HUES6 (cell line): ENCODE results near the gene OVCH1.
"Not testable (repeated sequence)": the region's sequence is repeated elsewhere in the genome, so short reads cannot be mapped to it uniquely, and the experiment has no call there.

Experiments
- H3K27ac ChIP-seq: 2 replicates; pipeline ENCODE4 v1.7.0; 2013; ENCODE audit warnings: low read depth, mild to moderate bottlenecking, low read length, inconsistent platforms
- H3K27me3 ChIP-seq: 2 replicates; pipeline ENCODE4 v1.6.1; 2013; ENCODE audit warnings: low read length; ENCODE audit not compliant: control insufficient read depth, insufficient read depth
- H3K36me3 ChIP-seq: 2 replicates; pipeline ENCODE4 v1.6.1; 2013; ENCODE audit warnings: low read length; ENCODE audit not compliant: control insufficient read depth, insufficient read depth
- H3K4me1 ChIP-seq: 2 replicates; pipeline ENCODE4 v1.6.1; 2013; ENCODE audit warnings: low read length; ENCODE audit not compliant: control insufficient read depth, insufficient read depth
- H3K4me3 ChIP-seq: 2 replicates; pipeline ENCODE4 v1.5.1; 2013; ENCODE audit warnings: low read depth, low read length
- H3K9ac ChIP-seq: one replicate; pipeline ENCODE4 v1.6.1; 2013; ENCODE audit warnings: mild to moderate bottlenecking, low read length
- H3K9me3 ChIP-seq: 2 replicates; pipeline ENCODE4 v1.6.1; 2013; ENCODE audit warnings: low read depth, low read length; ENCODE audit not compliant: control insufficient read depth, insufficient read depth

The OVCH1 gene

GRCh38 chr12:29415111-29415510 lies 82.4 kb downstream of the OVCH1 start:
- no peak overlapping the region for H3K9ac ChIP-seq
- no peaks in the 10 kb centered on the region for H3K27me3 ChIP-seq
- no peak overlapping the region for H3K4me3 ChIP-seq
- no peaks in the 10 kb centered on the region for H3K36me3 ChIP-seq
- no peak overlapping the region for H3K27ac ChIP-seq
- H3K9me3 ChIP-seq: peaks cover 9% of the 10 kb centered on the region
- H3K4me1 ChIP-seq: no peaks in the 10 kb centered on the region

GRCh38 chr12:29414368-29414767 lies 83.1 kb downstream of the OVCH1 start:
- no peaks in the 10 kb centered on the region for H3K27me3 ChIP-seq
- peaks cover 9% of the 10 kb centered on the region for H3K9me3 ChIP-seq
- H3K4me1 ChIP-seq: no peaks in the 10 kb centered on the region
- H3K9ac ChIP-seq: no peak overlapping the region
- no peak overlapping the region for H3K4me3 ChIP-seq
- H3K36me3 ChIP-seq: no peaks in the 10 kb centered on the region
- no peak overlapping the region for H3K27ac ChIP-seq

GRCh38 chr12:29405561-29405960 lies 91.9 kb downstream of the OVCH1 start:
- Histone ChIP-seq H3K9me3 (no peaks in the 10 kb centered on the region), H3K27ac (no peak overlapping the region), H3K4me1 (no peaks in the 10 kb centered on the region), H3K36me3 (no peaks in the 10 kb centered on the region), H3K9ac (no peak overlapping the region), H3K4me3 (no peak overlapping the region), H3K27me3 (no peaks in the 10 kb centered on the region)

- Histone ChIP-seq H3K9ac (no peak overlapping the region), H3K4me3 (no peak overlapping the region), H3K27me3 (no peaks in the 10 kb centered on the region), H3K36me3 (no peaks in the 10 kb centered on the region), H3K4me1 (no peaks in the 10 kb centered on the region), H3K9me3 (no peaks in the 10 kb centered on the region), H3K27ac (no peak overlapping the region)
Measured at GRCh38 chr12:29403991-29404390, 93.5 kb downstream of the OVCH1 start.

GRCh38 chr12:29402437-29402836 lies 95.0 kb downstream of the OVCH1 start:
- Histone ChIP-seq H3K4me3 (no peak overlapping the region), H3K27me3 (no peaks in the 10 kb centered on the region), H3K9ac (no peak overlapping the region), H3K4me1 (no peaks in the 10 kb centered on the region), H3K9me3 (no peaks in the 10 kb centered on the region), H3K27ac (no peak overlapping the region), H3K36me3 (no peaks in the 10 kb centered on the region)

- Histone ChIP-seq H3K4me1 (no peaks in the 10 kb centered on the region), H3K27ac (no peak overlapping the region), H3K27me3 (no peaks in the 10 kb centered on the region), H3K4me3 (no peak overlapping the region), H3K36me3 (no peaks in the 10 kb centered on the region), H3K9ac (no peak overlapping the region), H3K9me3 (no peaks in the 10 kb centered on the region)
Measured at GRCh38 chr12:29398495-29398894, 99.0 kb downstream of the OVCH1 start.

GRCh38 chr12:29396774-29397173 lies 100.7 kb downstream of the OVCH1 start:
- Histone ChIP-seq H3K27me3 (no peaks in the 10 kb centered on the region), H3K9me3 (no peaks in the 10 kb centered on the region), H3K4me1 (no peaks in the 10 kb centered on the region), H3K9ac (no peak overlapping the region), H3K27ac (no peak overlapping the region), H3K4me3 (no peak overlapping the region), H3K36me3 (no peaks in the 10 kb centered on the region)

- Histone ChIP-seq H3K27ac (no peak overlapping the region), H3K4me1 (no peaks in the 10 kb centered on the region), H3K27me3 (no peaks in the 10 kb centered on the region), H3K4me3 (no peak overlapping the region), H3K36me3 (no peaks in the 10 kb centered on the region), H3K9me3 (no peaks in the 10 kb centered on the region), H3K9ac (no peak overlapping the region)
Measured at GRCh38 chr12:29395356-29395755, 102.1 kb downstream of the OVCH1 start.

- H3K4me1 ChIP-seq, H3K27me3 ChIP-seq, H3K27ac ChIP-seq, H3K36me3 ChIP-seq, H3K9me3 ChIP-seq, H3K4me3 ChIP-seq, H3K9ac ChIP-seq: not testable (repeated sequence)
Measured at GRCh38 chr12:29390419-29390818, 107.1 kb downstream of the OVCH1 start.

GRCh38 chr12:29389295-29389919 lies 108.1 kb downstream of the OVCH1 start:
- no peak overlapping the region for H3K27ac ChIP-seq
- H3K9me3 ChIP-seq: no peaks in the 10 kb centered on the region
- no peaks in the 10 kb centered on the region for H3K27me3 ChIP-seq
- H3K4me1 ChIP-seq: no peaks in the 10 kb centered on the region
- H3K9ac ChIP-seq: no peak overlapping the region
- H3K36me3 ChIP-seq: no peaks in the 10 kb centered on the region
- H3K4me3 ChIP-seq: no peak overlapping the region

- H3K27me3 ChIP-seq, H3K9ac ChIP-seq, H3K4me1 ChIP-seq, H3K27ac ChIP-seq, H3K4me3 ChIP-seq, H3K9me3 ChIP-seq, H3K36me3 ChIP-seq: not testable (repeated sequence)
Measured at GRCh38 chr12:29386084-29386680, 111.3 kb downstream of the OVCH1 start.
